ENCODE data around the gene RAD17.
"Not testable (repeated sequence)": the region's sequence is repeated elsewhere in the genome, so short reads cannot be mapped to it uniquely, and the experiment has no call there.

RAD17 gene

DNA sequence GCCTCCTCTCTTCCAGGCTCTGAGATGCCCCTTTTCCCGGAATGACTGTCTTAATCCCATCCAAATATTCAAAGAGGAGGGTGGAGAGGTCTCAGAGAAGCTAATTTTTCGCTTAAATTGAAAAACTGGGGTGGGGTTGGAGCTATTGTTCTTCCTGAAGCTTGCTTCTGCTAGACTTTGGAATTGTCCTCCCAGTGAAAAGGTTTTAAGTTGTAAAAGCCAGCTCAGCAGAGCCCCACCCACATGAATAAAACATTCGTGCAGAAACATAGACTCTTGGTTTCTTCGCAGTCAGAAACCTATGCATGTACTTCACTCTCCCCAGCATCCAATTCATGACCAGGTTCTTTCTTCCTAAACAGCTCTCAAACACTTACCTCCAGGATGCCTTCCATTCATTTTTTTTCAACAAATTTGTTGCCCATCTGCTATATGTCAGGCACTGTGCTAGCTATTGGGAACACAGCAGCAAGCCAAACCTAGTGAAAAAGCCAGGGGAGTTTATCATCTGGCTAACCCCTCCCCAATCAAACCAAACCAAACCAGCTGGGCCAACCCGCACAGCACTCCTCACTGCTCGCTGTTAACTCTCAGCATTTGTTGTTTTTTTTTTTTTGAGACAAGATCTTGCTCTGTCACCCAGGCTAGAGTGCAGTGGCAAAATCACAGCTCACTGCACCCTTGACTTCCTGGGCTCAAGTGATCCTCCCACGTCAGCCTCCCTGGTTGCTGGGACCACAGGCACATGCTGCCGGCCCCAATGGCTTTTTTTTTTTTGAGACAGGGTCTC is 85.0 kb downstream of the RAD17 start:
- FAIRE-seq (no peak), DNase-seq (ENCODE audit: low spot score) (no peak)

DNA sequence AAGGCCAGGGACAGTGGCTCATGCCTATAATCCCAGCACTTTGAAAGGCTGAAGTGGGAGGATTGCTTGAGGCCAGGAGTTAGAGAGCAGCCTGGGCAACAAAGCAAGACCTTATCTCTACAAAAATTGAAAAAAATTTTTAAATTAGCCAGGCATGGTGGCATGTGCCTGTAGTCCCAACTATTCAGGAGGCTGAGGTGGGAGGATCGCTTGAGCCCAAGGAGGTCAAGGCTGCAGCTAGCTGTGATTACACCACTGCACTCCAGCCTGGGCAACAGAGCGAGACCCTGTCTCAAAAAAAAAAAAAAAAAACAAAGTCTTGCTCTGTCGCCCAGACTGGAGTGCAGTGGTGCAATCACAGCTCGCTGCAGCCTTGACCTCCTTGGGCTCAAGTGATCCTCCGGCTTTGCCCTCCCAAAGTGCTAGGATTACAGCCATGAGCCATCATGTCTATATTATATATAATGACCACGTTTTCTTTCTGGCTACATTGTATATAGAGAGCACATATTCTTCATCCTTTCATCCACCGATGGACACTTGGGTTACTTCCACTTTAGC is 85.9 kb downstream of the RAD17 start:
- not testable (repeated sequence) for FAIRE-seq; DNase-seq (ENCODE audit: low spot score)

GRCh38 chr5:69462170-69462569 is 92.6 kb downstream of the RAD17 start:
- no peak for DNase-seq (ENCODE audit: low spot score)
- FAIRE-seq = no peak
